Endothelial cell of umbilical vein (primary cell): ENCODE results near the gene ALB. TPM values are rescaled to one million over a fixed set of nuclear protein-coding genes. Genes with fewer than 3 reads are reported as not detected.
A peak's percentile ranks its signal among the peaks of the same experiment; 100 is the strongest.
"Not testable (repeated sequence)": the region's sequence is repeated elsewhere in the genome, so short reads cannot be mapped to it uniquely, and the experiment has no call there.

ENCODE experiments used
- Bru-seq: library from RNA; stranded (reverse); fragments of 400-500 nt; gene quantifications from one replicate; lab custom pipeline; 2021; lab: Mats Ljungman, UMichigan
- BruChase-seq, 2 experiments: library from RNA; stranded (reverse); fragments of 400-500 nt; gene quantifications; one replicate each; lab custom pipeline; 2021; lab: Mats Ljungman, UMichigan
- BruUV-seq: library from RNA; stranded (reverse); fragments of 400-500 nt; replicated peaks from 2 replicates; lab custom pipeline; 2021; lab: Mats Ljungman, UMichigan
- CTCF ChIA-PET: fragments of 300-600, 350-600 bp; sonication (Branson Sonifier 250); formaldehyde crosslinking; loops from one replicate; lab custom pipeline; 2021; ENCODE audit warnings: antibody characterized with exemption, inconsistent platforms; lab: Charles Lee
- POLR2A ChIA-PET: fragments of 300-600, 350-600 bp; sonication (Branson Sonifier 250); formaldehyde crosslinking; loops from one replicate; lab custom pipeline; 2021; ENCODE audit warnings: antibody characterized with exemption, inconsistent platforms; lab: Charles Lee
- DNase-seq: peaks from one replicate; pipeline ENCODE4 v3.0.0-alpha.2; 2011; ENCODE audit warnings: low read depth, low spot score
- FAIRE-seq: peaks from 2 replicates; lab custom pipeline; 2011; peaks lifted over from hg19 to GRCh38; lab: Jason Lieb, UNC
- H2AFZ ChIP-seq: 2 replicates; pipeline ENCODE4 v1.6.0; 2012; ENCODE audit warnings: low read depth, low read length, control low read depth, inconsistent platforms
- H3K27ac ChIP-seq: 2 replicates; pipeline ENCODE4 v1.5.1; 2011; ENCODE audit warnings: low read depth, mild to moderate bottlenecking, control low read depth, low read length, moderate library complexity; ENCODE audit not compliant: insufficient read depth
- H3K27me3 ChIP-seq, 2 experiments: 2 replicates each; pipeline versions ENCODE4 v1.6.0 to v1.6.1; 2011; ENCODE audit warnings: low read length in 2 of 2, mixed read lengths in 1 of 2; ENCODE audit not compliant: control insufficient read depth in 2 of 2, insufficient read depth in 2 of 2
- H3K36me3 ChIP-seq, 2 experiments: 2 replicates in 1 of 2; 3 replicates in 1 of 2; pipeline ENCODE4 v1.5.1; 2011; ENCODE audit warnings: low read length in 2 of 2, mild to moderate bottlenecking in 1 of 2, moderate library complexity in 1 of 2; ENCODE audit not compliant: control insufficient read depth in 2 of 2, insufficient read depth in 2 of 2; ENCODE audit errors: extremely low read depth in 1 of 2
- H3K4me1 ChIP-seq: 3 replicates; pipeline ENCODE4 v1.5.1; 2011; ENCODE audit warnings: mild to moderate bottlenecking, low read length; ENCODE audit not compliant: control insufficient read depth, insufficient read depth; ENCODE audit errors: extremely low read depth
- H3K4me2 ChIP-seq: 2 replicates; pipeline ENCODE4 v1.6.1; 2011; ENCODE audit warnings: low read length, control low read depth, mixed read lengths; ENCODE audit not compliant: insufficient read depth
- H3K4me3 ChIP-seq, 3 experiments: fragments of 200-600 bp in 1 of 3; sonication (generic), shearing (Covaris generic) in 1 of 3; replicated peaks in 1 of 3; 2 replicates each; pipeline ENCODE4 v1.5.1; 2011 to 2016; ENCODE audit warnings: control low read depth in 3 of 3, low read length in 3 of 3, mild to moderate bottlenecking in 2 of 3, inconsistent platforms in 1 of 3, low read depth in 1 of 3, moderate library complexity in 1 of 3; ENCODE audit not compliant: insufficient read depth in 1 of 3
- H3K79me2 ChIP-seq: 2 replicates; pipeline ENCODE4 v1.6.0; 2012; ENCODE audit warnings: low read length, inconsistent platforms; ENCODE audit not compliant: control insufficient read depth, insufficient read depth
- H3K9ac ChIP-seq: replicated peaks from 2 replicates; pipeline ENCODE3; 2011; ENCODE audit warnings: low read length, control low read depth; ENCODE audit not compliant: insufficient read depth; ENCODE audit errors: extremely low read depth
- H3K9me1 ChIP-seq: replicated peaks from 3 replicates; pipeline ENCODE4 v1.6.0; 2011; ENCODE audit warnings: mild to moderate bottlenecking, low read length; ENCODE audit not compliant: control insufficient read depth, insufficient read depth; ENCODE audit errors: extremely low read depth
- H3K9me3 ChIP-seq: replicated peaks from 2 replicates; pipeline ENCODE4 v1.5.1; 2012; ENCODE audit warnings: low read length, inconsistent platforms; ENCODE audit not compliant: control insufficient read depth, insufficient read depth
- H4K20me1 ChIP-seq: replicated peaks from 2 replicates; pipeline ENCODE3; 2011; ENCODE audit warnings: mild to moderate bottlenecking, low read length; ENCODE audit not compliant: control insufficient read depth, insufficient read depth; ENCODE audit errors: extremely low read depth
- CTCF ChIP-seq, 2 donors: IDR thresholded peaks; 1 replicate in 1 of 2; 2 replicates in 1 of 2; pipeline ENCODE4 v1.5.1; 2011; ENCODE audit warnings: low read length in 2 of 2, mild to moderate bottlenecking in 2 of 2, moderate library complexity in 2 of 2, control low read depth in 1 of 2, inconsistent platforms in 1 of 2, low read depth in 1 of 2; ENCODE audit not compliant: insufficient read depth in 1 of 2; ENCODE audit errors: extremely low read depth in 1 of 2
- EZH2 ChIP-seq: IDR thresholded peaks from 2 replicates; pipeline ENCODE4 v1.6.1; 2012; ENCODE audit warnings: borderline replicate concordance, low read depth, mild to moderate bottlenecking, moderate library complexity, low read length, inconsistent platforms; ENCODE audit not compliant: severe bottlenecking
- FOS ChIP-seq: IDR thresholded peaks from 2 replicates; pipeline ENCODE4 v1.6.1; 2011; ENCODE audit warnings: mild to moderate bottlenecking, low read length, moderate library complexity, borderline replicate concordance; ENCODE audit not compliant: insufficient read depth
- GATA2 ChIP-seq: IDR thresholded peaks from 2 replicates; pipeline ENCODE4 v1.7.0; 2011; ENCODE audit warnings: low read depth, mild to moderate bottlenecking, moderate library complexity, mixed read lengths, low read length; ENCODE audit not compliant: insufficient read length, insufficient read depth
- JUN ChIP-seq: IDR thresholded peaks from 2 replicates; pipeline ENCODE4 v1.6.1; 2011; ENCODE audit warnings: borderline replicate concordance, low read depth; ENCODE audit not compliant: insufficient read length, insufficient read depth
- MAX ChIP-seq: IDR thresholded peaks from 2 replicates; pipeline ENCODE4 v1.6.1; 2011; ENCODE audit not compliant: insufficient read depth, insufficient read length
- MYC ChIP-seq: IDR thresholded peaks from one replicate; pipeline ENCODE4 v1.6.1; 2011; ENCODE audit warnings: mild to moderate bottlenecking, low read depth, low read length
- POLR2A ChIP-seq: IDR thresholded peaks from 2 replicates; pipeline ENCODE4 v1.6.1; 2012; ENCODE audit warnings: low read depth, mild to moderate bottlenecking, control low read depth, low read length
- POLR2AphosphoS5 ChIP-seq: IDR thresholded peaks from 2 replicates; pipeline ENCODE4 v1.6.1; 2012; ENCODE audit warnings: low read depth, mild to moderate bottlenecking, control low read depth, low read length, moderate library complexity; ENCODE audit not compliant: insufficient read depth
- dilution Hi-C: fragments of 300-500 bp; cut with MboI; formaldehyde crosslinking; loops from one replicate; pipeline ENCODE4 v1.15.0; 2019; ENCODE audit warnings: low sequenced_read_pairs; ENCODE audit not compliant: extremely low pct_ligation_motif_present
- intact Hi-C: fragments of 100-400 bp; cut with micrococcal nuclease; formaldehyde crosslinking; loops from one replicate; pipeline ENCODE4 v1.10.0; 2022
- long read RNA-seq: library from polyadenylated mRNA; stranded (forward); transcript quantifications from one replicate; pipeline ENCODE4 v2.0.0, GENCODE V29; 2021
- polyA minus RNA-seq, 3 experiments: library from RNA; depleted of rRNA, polyadenylated mRNA; stranded (reverse); fragments of >200 nt; gene quantifications; 1 replicate in 1 of 3; 2 replicates in 2 of 3; pipeline ENCODE4 v1.2.3, GENCODE V29; 2011
- polyA plus RNA-seq, 4 experiments: library from polyadenylated mRNA; depleted of rRNA in 3 of 4; stranded (reverse) in 3 of 4; unstranded in 1 of 4; fragments of >200 nt; gene quantifications; 2 replicates each; pipeline versions ENCODE4 v1.2.1 to v1.2.3, GENCODE V29; 2011 to 2012; ENCODE audit warnings: missing spikeins in 1 of 4
- total RNA-seq: library from RNA; stranded (reverse); gene quantifications from 2 replicates; pipeline ENCODE4 v1.2.3, GENCODE V29; 2021

The ALB gene
- total RNA-seq, result not detected in 2 replicates
- not detected in 2 replicates for polyA plus RNA-seq
- polyA plus RNA-seq (2011; cell fraction: cytosol; rRNA removed), result not detected in 2 replicates
- polyA plus RNA-seq (2011; cell fraction: nucleus; rRNA removed), result 0.41 and 1.1 TPM in 2 replicates
- polyA plus RNA-seq (2012), result 1.5 and 2.1 TPM in 2 replicates
- polyA minus RNA-seq, result 0.83 TPM in 1 of 2 replicates, not detected in the other
- not detected for polyA minus RNA-seq (2011; cell fraction: cytosol; rRNA and poly(A)+ RNA removed)
- polyA minus RNA-seq (2011; cell fraction: nucleus; rRNA and poly(A)+ RNA removed), result not detected in 2 replicates
- Bru-seq, nascent RNA, result percentile 9 among the genes with signal in this experiment
- not detected for BruChase-seq, experiment 1, labeled RNA remaining after a 6-hour chase
- BruChase-seq, experiment 2, labeled RNA remaining after a 2-hour chase, result not detected
- long read RNA-seq, result 0 reads

- no peaks in the 10 kb centered on the region for H3K36me3 ChIP-seq
Observed at GRCh38 chr4:73404042-73404441, at the start of gene ALB. ALB (plus strand) TSS chr4:73404287; CDS start chr4:73404328, 41 bp downstream.

GRCh38 chr4:73357174-73357573 lies 46.9 kb upstream of the ALB start:
- BruUV-seq, result not testable (repeated sequence)

More at GRCh38 chr4:73404042-73404441, at the start of gene ALB:
- ChIA-PET CTCF (no interaction called here), POLR2A (no interaction called here)
- DNase-seq, result no peak
- BruUV-seq, result no TSS peak
- no peak for FAIRE-seq
- intact Hi-C loops, result no loop called here
- H3K4me2 ChIP-seq, result no peak within 1 kb of the TSS
- H3K9me1 ChIP-seq, result no peaks in the 10 kb centered on the region
- no peak within 1 kb of the TSS for H3K27ac ChIP-seq
- no peak within 1 kb of the TSS for H3K4me3 ChIP-seq
- H3K27me3 ChIP-seq, result peaks cover 0 to 3% of the 10 kb centered on the region in 2 experiments
- H3K9ac ChIP-seq, result no peak within 1 kb of the TSS
- no peaks in the 10 kb centered on the region for H3K4me1 ChIP-seq
- H3K79me2 ChIP-seq, result no peaks in the 10 kb centered on the region
- H4K20me1 ChIP-seq, result no peaks in the 10 kb centered on the region
- dilution Hi-C loops, result no loop called here
- H3K9me3 ChIP-seq, result no peaks in the 10 kb centered on the region
- no peak within 1 kb of the TSS for H2AFZ ChIP-seq
- TF ChIP-seq MAX (no peak), MYC (no peak), FOS (no peak), GATA2 (no peak), POLR2A (no peak), EZH2 (no peak), CTCF (IDR thresholded peaks at IDR 0.05; ENCODE audit: extremely low read depth in 1 of 2, insufficient read depth in 1 of 2, low read depth in 1 of 2, low read length in 2 of 2) (no peak), POLR2AphosphoS5 (no peak), JUN (no peak)

More at GRCh38 chr4:73357174-73357573, 46.9 kb upstream of the ALB start:
- H2AFZ ChIP-seq, H3K27me3 ChIP-seq, H3K36me3 ChIP-seq, FAIRE-seq, H3K9me3 ChIP-seq, dilution Hi-C loops, H3K79me2 ChIP-seq, H3K4me2 ChIP-seq, H3K9me1 ChIP-seq, intact Hi-C loops, H4K20me1 ChIP-seq, H3K27ac ChIP-seq, DNase-seq, H3K4me1 ChIP-seq, POLR2A ChIA-PET, H3K4me3 ChIP-seq, H3K9ac ChIP-seq: not testable (repeated sequence)
- CTCF ChIA-PET, result interaction anchor here (1.0 kb wide), 1 partner anchor 89 kb away, joined by 4 read pairs; no protein-coding TSS in a partner anchor
